NCI-H1092 (cell line): Measurements from ENCODE around the gene CCDC88B.
"Not testable (repeated sequence)": the region's sequence is repeated elsewhere in the genome, so short reads cannot be mapped to it uniquely, and the experiment has no call there.

ENCODE experiments used
- DNase-seq: peaks from one replicate; lab custom pipeline; 2025; lab: John Stamatoyannopoulos, UW

Gene CCDC88B

GRCh38 chr11:64305691-64306562 is 34.1 kb upstream of the CCDC88B start:
- DNase-seq, result no peak

GRCh38 chr11:64306563-64306875 is 33.5 kb upstream of the CCDC88B start:
- DNase-seq, result no peak

DNA sequence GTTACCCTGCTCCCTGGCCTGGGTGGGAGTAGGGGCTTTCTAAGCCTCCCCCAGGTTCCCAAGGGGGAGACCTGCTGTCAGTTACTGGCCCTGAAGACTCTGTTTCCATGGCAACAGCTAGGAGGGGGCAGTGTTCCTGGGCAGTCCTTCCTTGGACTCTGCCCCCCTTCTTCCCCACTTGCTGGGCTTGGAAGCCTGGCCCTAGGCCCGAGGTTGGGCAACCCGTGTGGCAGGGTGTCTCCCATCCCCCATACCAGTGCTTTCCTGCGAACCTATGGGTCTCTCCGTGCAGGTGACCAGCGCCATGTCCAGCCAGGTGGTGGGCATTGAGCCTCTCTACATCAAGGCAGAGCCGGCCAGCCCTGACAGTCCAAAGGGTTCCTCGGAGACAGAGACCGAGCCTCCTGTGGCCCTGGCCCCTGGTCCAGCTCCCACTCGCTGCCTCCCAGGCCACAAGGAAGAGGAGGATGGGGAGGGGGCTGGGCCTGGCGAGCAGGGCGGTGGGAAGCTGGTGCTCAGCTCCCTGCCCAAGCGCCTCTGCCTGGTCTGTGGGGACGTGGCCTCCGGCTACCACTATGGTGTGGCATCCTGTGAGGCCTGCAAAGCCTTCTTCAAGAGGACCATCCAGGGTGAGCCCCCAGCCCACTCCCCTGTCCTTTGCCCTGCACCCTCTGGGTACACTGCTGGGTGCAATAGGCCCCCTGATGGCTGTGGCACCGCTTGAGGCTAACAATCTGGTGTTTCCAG is 33.0 kb upstream of the CCDC88B start:
- DNase-seq, result no peak

DNA sequence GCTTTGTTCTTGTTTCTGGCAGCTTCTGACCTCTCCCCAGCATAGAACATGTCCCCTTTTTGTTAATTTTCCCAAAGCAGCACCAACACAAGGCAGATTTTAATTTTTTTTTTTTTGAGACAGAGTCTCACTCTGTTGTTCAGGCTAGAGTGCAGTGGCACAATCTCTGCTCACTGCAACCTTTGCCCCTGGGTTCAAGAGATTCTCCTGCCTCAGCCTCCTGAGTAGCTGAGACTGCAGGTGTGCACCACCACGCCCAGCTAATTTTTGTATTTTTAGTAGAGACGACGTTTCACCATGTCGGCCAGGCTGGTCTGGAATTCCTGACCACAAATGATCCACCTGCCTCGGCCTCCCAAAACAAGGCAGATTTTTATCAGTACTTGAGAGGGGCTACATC is 32.2 kb upstream of the CCDC88B start:
- not testable (repeated sequence) for DNase-seq

- DNase-seq, result no peak
Observed at GRCh38 chr11:64312947-64313346, 27.1 kb upstream of the CCDC88B start.

DNA sequence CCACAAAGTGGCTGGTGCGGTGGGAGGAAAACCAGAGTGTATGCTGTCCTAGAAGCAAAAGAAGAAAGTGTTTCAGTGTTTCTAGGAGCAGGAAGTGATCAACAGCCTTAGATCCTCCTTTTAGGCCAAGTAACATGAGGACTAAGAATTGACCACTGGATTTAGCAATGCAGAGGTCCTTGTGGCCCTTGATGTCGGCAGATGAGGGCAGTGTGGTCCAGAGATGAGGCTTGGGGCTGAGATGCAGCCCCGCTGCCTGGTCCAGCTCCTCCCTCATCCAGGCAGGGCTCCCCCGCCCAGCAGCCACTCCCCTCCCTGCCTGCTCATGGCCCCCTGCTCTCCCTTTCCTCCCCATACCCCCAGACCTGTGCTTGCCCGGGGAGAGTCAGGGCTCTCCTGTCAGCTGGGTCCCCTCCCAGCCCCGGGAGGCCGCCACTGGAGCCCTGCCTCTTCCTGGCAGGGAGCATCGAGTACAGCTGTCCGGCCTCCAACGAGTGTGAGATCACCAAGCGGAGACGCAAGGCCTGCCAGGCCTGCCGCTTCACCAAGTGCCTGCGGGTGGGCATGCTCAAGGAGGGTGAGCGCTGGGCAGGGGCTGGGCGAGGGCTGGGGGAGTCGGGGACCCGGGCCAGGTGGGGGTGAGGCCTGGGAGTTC is 26.4 kb upstream of the CCDC88B start:
- DNase-seq, result no peak

- no peak for DNase-seq
Observed at GRCh38 chr11:64314146-64314804, 25.7 kb upstream of the CCDC88B start.

DNA sequence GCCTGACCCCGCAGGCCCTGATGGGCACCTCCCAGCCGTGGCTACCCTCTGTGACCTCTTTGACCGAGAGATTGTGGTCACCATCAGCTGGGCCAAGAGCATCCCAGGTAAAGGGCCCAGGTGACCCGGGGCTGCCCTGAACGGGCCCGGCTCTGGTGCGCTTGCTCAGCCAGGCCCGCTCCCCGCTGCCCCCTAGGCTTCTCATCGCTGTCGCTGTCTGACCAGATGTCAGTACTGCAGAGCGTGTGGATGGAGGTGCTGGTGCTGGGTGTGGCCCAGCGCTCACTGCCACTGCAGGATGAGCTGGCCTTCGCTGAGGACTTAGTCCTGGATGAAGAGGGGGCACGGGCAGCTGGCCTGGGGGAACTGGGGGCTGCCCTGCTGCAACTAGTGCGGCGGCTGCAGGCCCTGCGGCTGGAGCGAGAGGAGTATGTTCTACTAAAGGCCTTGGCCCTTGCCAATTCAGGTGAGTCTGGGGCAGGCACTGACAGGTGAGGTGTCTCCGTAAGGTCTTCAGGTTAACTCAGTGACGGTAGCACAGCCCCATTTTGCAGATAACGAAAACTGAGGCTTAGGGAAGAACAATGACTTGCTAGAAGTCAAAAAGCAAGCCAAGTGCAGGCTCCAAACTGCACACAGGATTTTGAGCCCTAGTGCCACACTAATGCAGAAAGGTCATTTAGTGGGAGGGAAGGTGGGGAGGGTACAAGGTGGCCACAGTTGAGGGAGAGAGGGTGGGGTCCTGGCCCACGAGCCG is 25.0 kb upstream of the CCDC88B start:
- DNase-seq, result no peak

- not testable (repeated sequence) for DNase-seq
Observed at GRCh38 chr11:64315667-64316526, 24.1 kb upstream of the CCDC88B start.

DNA sequence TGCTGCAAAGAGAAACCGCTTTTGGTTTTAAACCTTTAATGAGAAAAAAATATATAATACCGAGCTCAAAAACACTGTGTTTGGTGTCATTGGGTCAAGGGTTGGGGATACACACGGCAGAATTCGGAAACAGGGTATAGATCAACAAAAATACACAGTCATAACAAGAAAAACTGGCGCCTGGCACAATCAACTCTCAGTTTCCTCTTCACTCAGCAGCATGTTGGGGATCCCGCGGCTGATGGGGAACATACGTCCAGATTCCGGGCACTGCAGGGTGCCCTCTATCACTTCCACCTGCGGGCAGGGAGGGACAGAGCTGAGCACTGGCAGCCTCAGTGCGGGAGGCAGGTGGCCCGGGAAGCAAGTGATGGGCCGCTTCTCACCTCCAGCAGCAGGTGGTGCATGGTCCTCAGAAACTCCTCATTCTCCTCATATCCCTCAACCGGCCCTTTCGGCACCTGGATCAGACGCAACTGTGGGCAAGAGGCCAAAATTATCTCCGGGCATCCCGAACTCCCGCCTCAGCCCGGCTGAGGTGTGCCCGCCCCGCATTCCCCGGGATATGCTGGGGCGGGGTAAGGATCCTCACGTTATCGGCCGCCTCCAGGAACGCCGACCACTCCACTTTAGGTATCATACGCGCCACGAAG is 23.2 kb upstream of the CCDC88B start:
- peak; percentile 16 for DNase-seq

DNA sequence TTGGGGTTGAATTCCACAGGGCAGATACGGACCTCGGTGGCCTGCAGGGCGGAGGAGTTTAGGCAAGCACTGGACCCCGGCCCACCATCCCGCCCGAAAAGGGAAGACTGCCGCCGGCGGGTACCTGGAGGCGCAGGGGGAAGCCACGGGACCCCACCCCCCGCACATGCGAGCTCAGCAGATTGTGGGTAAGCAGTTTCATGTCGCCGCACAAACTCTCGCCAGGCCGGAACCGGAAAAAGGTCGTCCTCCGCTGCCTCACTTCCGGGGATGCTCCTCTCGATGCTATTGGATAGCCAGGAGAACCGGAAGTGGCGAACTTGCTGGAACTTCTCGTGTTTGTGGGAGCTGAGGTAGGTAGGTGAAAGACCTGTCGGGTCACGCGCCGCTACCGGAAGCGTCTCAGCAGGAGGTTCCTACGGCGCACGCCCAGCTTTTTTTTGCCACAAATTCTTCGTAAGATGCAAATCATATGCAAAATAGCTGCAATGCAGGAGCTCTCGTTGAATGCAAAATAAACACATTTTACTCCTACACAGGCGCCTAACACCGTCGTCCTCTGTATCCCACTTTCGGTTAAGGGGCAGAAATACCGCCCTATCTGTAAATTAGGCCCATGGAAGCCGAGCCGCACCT is 22.6 kb upstream of the CCDC88B start, which contains the start of gene TRMT112:
Gene TRMT112, minus strand, starts transcription at position 235 of the 636 bp plus-strand sequence. Its CDS starts 33 bp downstream, at position 202.
- peak; percentile 99 for DNase-seq

- peak; percentile 97 for DNase-seq
Observed at GRCh38 chr11:64317961-64318765, 21.8 kb upstream of the CCDC88B start, which contains the start of gene PRDX5. Gene PRDX5 (plus strand): TSS chr11:64318121. CDS start chr11:64318216, 95 bp downstream.

- no peak for DNase-seq
Observed at GRCh38 chr11:64318766-64319761, 20.9 kb upstream of the CCDC88B start.

DNA sequence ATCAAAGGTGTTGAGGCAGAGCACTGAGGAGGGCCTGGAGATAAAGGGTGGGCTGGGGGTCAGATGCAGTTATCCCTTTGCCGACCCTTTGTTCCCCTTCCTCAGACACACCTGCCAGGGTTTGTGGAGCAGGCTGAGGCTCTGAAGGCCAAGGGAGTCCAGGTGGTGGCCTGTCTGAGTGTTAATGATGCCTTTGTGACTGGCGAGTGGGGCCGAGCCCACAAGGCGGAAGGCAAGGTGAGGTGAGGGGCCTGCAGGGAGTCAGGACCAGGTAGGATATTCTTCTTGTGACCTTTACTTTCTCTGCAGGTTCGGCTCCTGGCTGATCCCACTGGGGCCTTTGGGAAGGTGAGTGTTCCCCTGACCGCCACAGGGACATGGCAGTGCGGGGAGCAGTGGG is 19.4 kb upstream of the CCDC88B start:
- DNase-seq, result no peak

DNA sequence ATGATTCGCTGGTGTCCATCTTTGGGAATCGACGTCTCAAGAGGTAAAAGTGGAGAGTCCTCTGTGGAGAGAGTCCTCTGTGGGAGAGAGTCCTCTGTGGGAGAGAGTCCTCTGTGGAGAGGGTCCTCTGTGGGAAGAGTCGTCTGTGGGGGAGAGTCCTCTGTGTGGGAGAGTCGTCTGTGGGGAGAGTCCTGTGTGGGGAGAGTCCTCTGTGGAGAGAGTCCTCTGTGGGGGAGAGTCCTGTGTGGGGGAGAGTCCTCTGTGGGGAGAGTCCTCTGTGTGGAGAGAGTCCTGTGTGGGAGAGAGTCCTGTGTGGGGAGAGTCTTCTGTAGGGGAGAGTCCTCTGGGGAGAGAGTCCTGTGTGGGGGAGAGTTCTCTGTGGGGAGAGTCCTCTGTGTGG is 19.0 kb upstream of the CCDC88B start:
- no peak for DNase-seq

- DNase-seq, result no peak
Observed at GRCh38 chr11:64321533-64321932, 18.5 kb upstream of the CCDC88B start.

GRCh38 chr11:64322925-64323260 is 17.1 kb upstream of the CCDC88B start:
- DNase-seq, result no peak
